Activated CD4-positive, alpha-beta T cell treated with anti-CD3 and anti-CD28 coated beads for 48 hours (primary cell): ENCODE data around the gene TAS2R14.

ENCODE experiments used
- DNase-seq: peaks from one replicate; pipeline ENCODE4 v3.0.0-alpha.2; 2020

The TAS2R14 gene

GRCh38 chr12:10904686-10905085 is 34.4 kb downstream of the TAS2R14 start:
- DNase-seq, result no peak

- no peak for DNase-seq
Measured at GRCh38 chr12:10901427-10901826, 37.6 kb downstream of the TAS2R14 start.

GRCh38 chr12:10900972-10901371 is 38.1 kb downstream of the TAS2R14 start:
- DNase-seq, result no peak

- DNase-seq, result no peak
Measured at GRCh38 chr12:10900530-10900929, 38.5 kb downstream of the TAS2R14 start.

GRCh38 chr12:10896854-10897253 is 42.2 kb downstream of the TAS2R14 start:
- no peak for DNase-seq

- DNase-seq, result no peak
Measured at GRCh38 chr12:10891937-10892336, 47.1 kb downstream of the TAS2R14 start.

GRCh38 chr12:10889226-10889625 is 49.8 kb downstream of the TAS2R14 start:
- no peak for DNase-seq
